Cardiac fibroblast (primary cell): ENCODE data around the gene SPAG7.

ENCODE experiments used
- DNase-seq, 2 donors: peaks; one replicate each; pipeline versions ENCODE4 v3.0.0 to v3.0.0-alpha.2; 2010; ENCODE audit warnings: low read depth in 2 of 2
- H3K4me3 ChIP-seq, 2 donors: replicated peaks in 1 of 2; 1 replicate in 1 of 2; 2 replicates in 1 of 2; pipeline ENCODE4 v1.5.1; 2011; ENCODE audit warnings: low read depth in 2 of 2, low read length in 2 of 2, mild to moderate bottlenecking in 2 of 2, moderate library complexity in 1 of 2
- TF ChIP-seq, protein P1 (sequence below): IDR thresholded peaks from one replicate; pipeline ENCODE4 v1.5.1; 2011; ENCODE audit warnings: low read depth, mild to moderate bottlenecking, low read length, inconsistent platforms

Gene SPAG7

DNA sequence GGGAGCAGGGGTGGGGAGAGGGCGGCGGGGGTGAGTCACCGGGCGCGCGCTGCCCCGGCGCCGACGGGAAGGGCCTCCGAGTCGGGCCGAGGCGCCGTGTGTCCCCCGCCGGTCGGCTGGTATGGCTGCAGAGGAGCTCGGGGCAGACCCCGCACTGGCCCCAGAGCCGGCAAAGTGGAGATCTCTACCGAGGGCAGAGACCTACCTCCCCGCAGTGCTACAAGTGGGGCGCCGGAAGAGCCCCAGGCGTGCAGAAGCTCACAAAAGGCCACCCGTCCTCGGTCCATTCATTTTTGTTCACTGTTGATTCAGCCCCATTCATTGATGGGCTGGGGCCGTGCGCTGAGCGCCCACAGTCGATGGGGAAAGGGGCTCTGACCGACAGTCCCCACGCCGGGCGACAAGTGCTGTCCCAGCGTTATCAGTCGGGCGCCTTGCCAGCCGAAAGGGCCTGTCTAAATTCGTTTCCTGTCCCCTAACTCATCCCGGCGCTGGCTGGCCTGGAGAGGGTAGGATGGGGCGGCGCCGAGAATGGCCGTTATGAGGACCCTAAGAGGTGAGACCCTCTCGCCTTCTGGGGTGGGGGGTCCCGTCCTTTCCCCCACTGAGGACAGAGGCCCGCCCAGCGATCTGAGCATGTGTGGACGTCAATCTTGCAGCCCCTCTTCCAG, 17.4 kb downstream of the SPAG7 start:
- TF ChIP-seq, protein P1, sequence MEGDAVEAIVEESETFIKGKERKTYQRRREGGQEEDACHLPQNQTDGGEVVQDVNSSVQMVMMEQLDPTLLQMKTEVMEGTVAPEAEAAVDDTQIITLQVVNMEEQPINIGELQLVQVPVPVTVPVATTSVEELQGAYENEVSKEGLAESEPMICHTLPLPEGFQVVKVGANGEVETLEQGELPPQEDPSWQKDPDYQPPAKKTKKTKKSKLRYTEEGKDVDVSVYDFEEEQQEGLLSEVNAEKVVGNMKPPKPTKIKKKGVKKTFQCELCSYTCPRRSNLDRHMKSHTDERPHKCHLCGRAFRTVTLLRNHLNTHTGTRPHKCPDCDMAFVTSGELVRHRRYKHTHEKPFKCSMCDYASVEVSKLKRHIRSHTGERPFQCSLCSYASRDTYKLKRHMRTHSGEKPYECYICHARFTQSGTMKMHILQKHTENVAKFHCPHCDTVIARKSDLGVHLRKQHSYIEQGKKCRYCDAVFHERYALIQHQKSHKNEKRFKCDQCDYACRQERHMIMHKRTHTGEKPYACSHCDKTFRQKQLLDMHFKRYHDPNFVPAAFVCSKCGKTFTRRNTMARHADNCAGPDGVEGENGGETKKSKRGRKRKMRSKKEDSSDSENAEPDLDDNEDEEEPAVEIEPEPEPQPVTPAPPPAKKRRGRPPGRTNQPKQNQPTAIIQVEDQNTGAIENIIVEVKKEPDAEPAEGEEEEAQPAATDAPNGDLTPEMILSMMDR, result no peak
- no peak for DNase-seq

DNA sequence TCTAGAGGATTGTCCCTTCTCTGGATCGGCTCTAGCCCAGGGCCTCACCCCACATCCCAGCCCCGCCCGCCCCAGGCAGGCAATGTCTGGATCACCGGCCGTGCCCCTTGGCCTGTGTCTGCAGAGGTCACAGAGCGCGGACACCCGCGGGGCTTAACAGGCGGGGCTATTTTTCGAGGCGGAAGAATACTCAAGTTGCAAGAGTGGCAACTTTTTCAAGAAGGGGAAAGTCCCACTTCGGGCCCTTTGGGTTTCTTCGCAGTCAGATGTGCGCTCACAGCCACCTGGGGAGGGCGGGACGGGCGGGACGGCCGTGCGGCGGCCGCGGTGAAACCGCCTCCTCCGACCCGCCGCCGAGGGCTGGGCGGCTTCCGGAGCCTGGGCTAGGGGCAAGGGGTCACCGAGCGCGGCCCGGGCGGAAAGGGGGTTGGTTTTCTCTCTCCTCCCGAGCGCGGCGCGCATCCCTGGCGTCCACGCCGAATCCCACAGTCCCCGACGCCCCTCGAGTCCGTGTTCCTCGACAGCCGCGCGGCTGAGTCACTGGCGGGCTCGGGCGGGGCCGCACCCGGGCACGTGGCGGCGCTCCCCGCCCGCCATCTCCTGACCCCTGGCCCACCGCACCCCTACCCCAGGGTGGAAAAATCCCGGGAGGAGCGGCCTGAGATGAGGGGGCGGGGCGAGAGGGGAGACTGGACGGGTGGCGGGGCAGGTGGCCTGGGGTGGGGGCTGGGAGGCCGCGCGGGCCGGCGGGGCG, 18.1 kb downstream of the SPAG7 start:
- TF ChIP-seq, protein P1, result no peak
- DNase-seq, result peak; percentile 71 to 81
- H3K4me3 ChIP-seq, result peak overlapping the region; percentile 61 to 63

More for the DNA sequence above, 17.4 kb downstream of the SPAG7 start:
- H3K4me3 ChIP-seq, result peak overlapping the region; percentile 36 to 47

DNA sequence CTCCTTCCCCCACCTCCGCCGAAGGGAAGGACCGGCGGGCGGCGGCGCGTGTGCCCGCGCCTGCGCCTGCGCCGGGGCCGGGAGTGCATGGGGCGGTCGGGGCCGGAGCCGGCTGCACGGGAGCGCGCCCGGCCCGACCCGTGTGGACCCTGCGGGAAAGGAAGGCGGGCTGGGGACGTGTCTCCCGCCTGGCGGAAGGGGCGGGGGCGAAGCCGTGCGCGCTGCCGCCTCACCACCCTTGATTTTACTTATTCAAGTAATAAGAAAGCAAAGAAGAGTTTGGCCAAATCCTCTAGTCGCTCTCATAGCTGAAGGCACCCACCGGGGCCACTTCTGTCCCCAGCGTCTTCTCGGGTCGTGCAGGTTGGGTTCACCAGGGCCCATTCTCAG, 18.7 kb downstream of the SPAG7 start:
- TF ChIP-seq, protein P1, result no peak
- H3K4me3 ChIP-seq, result peak overlapping the region; percentile 61 to 98
- peak; percentile 89 to 94 for DNase-seq

DNA sequence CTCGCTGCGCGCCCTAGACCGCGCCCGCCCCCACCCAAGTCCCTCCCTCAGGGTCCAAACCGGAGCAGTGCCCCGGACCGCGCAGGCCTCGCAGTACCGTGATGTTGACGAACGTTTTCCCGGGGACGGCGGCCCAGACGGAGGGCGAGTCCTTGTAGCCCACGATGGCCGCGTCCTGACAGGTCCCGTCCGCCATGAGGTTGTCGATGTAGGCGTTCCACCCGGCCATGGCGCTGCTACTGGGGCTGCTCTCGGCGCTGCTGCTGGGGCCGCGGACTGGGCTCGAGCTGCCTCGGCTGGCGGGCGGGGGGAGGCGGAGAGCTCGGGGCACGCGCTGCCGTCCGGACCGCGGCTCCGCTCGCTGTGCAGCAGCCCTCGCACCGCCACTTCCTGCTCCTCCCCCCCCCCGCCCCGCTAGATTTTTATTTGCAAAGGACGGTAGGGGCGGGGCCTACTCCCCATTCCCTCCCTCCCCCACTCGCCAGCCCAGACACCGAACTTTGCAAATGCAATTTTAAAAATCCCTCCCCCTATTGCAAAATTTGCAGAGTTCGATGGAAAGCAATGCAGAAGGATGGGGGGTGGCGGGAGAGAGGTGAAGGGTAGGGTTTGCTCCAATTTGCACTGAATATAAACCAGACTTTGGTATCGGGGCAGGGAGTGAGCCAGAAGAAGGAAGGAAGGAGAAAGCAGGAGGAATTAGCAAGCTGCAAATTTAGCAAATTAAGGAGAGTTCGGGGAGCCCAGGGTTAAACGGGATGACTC, 19.3 kb downstream of the SPAG7 start, which contains the start of gene PFN1:
Gene PFN1 (minus strand): TSS at position 365 of the 765 bp plus-strand sequence. CDS start 136 bp downstream, at position 229.
- peak within 1 kb of the TSS; percentile 98 to 99 for H3K4me3 ChIP-seq
- TF ChIP-seq, protein P1, result no peak
- DNase-seq, result peak; percentile 96

DNA sequence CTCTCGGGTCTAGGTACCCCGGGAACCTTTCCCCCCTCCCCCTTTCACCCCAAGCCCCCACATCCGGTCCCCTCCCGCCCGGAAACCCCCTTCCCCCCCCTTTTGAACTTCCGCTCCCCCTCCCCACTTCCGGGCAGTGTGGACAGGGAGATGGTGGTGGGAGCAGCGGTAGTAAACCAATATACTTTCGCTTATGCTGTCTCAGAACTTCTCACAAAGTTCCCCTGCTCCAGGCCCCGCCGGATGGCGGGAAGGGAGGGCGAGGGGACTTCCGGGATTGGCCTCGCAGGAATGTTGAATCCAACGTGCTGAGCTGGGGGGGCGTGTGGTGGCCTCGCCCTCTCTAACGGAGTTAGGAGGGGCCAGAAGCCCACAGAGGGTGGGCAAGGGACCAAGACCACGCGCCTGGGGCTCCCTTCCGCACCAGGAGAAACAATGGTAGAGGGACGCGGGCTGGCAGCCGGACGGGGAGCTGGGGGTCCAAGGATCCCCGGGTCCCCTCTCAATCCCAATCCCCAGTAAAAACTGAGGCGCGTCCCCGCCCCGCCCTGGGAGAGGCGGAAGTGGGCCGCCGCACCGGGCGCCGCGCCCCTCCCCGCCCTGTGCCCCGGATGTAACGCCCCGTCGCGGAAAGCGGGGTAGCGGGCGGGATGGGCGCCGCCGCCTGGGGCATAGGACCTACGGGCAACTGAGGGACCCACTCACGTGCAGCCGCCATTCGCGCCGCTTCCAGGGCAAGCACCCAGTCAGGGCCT, 20.0 kb downstream of the SPAG7 start:
- TF ChIP-seq, protein P1, result no peak
- peak overlapping the region; percentile 98 to 99 for H3K4me3 ChIP-seq
- DNase-seq, result peak; percentile 56 to 59

DNA sequence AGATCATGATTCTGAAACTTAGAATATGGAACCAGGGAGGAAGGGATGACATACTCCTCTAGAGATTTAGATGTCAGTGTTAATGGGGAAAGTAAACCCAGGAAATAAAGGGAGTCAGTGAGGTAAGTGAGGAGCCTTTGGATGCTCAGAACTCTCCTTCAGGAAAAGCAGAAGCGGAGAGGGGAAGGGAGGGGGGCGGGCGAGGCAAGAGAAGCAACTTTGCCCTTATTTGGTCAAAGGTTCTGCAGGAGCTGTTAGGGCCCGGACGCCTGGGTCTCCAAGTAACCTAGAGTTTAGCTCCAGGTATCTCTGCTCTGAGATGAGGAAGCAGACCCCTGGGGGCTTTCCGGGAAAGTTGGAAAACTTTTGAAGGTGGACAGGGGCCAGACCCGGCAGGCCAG, 20.6 kb downstream of the SPAG7 start:
- TF ChIP-seq, protein P1, result no peak
- no peak for DNase-seq
- H3K4me3 ChIP-seq, result peak overlapping the region; percentile 98 to 99
